HG02938 (cell line): ENCODE data around the gene ITGA11.

Experiments used
- ATAC-seq: cut with Tn5 transposase; IDR thresholded peaks from one replicate; pipeline ENCODE4 v1.9.1; 2021; ENCODE audit warnings: mild to moderate bottlenecking, moderate library complexity; ENCODE audit not compliant: unreplicated experiment

ITGA11 gene

GRCh38 chr15:68339481-68339880 lies 92.5 kb downstream of the ITGA11 start:
- ATAC-seq = no peak

DNA sequence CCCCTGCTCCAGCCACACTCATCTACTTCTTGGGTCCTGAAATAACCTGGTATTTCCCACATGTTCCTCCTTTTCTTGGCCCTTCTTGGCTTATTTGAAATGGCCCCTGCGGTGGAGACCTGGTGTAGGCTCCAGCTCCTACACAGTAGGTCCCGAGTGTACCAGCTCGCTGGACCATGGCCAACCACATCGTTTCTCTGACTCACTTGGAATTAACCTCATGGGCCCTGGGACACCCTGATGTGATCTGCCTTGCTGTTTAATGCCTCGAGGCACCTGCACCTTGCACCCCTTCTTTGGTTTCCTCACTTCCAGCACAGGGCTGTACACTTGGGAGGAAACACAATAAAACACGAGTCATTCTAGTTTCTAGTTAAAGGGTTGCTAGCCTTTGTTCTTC lies 94.1 kb downstream of the ITGA11 start:
- ATAC-seq = no peak

- ATAC-seq = no peak
These were observed 95.4 kb downstream of the ITGA11 start for GRCh38 chr15:68336516-68336915.

- ATAC-seq = no peak
These were observed 96.3 kb downstream of the ITGA11 start for GRCh38 chr15:68335655-68336054.

- no peak for ATAC-seq
These were observed 96.7 kb downstream of the ITGA11 start for GRCh38 chr15:68335251-68335650.

- ATAC-seq = no peak
These were observed 97.3 kb downstream of the ITGA11 start for GRCh38 chr15:68334661-68335124.

- no peak for ATAC-seq
These were observed 98.0 kb downstream of the ITGA11 start for GRCh38 chr15:68333775-68334470.

DNA sequence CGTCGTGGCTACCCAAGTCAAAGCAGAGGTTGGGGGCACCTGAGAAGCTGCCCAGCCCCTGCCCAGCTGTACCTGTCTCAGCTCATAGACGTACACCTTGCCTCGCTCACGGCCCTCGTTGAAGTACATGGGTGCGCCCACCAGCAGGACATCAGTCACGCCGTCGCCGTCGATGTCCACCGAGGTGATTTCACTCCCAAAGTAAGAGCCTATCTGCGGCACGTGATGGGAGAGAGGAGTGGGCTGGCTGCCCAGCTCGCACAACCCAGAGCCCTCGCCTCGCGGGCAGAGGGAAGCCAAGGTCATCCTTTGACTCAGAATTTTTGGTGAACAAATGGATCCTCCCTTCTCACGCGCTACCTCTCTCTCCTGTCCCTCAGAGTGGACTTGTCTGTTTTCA lies 99.7 kb downstream of the ITGA11 start:
- ATAC-seq = no peak

- ATAC-seq = no peak
These were observed 101.1 kb downstream of the ITGA11 start for GRCh38 chr15:68330901-68331300.

GRCh38 chr15:68330416-68330815 lies 101.5 kb downstream of the ITGA11 start:
- ATAC-seq = no peak

- ATAC-seq = no peak
These were observed 103.0 kb downstream of the ITGA11 start for GRCh38 chr15:68328964-68329363.

GRCh38 chr15:68328443-68328842 lies 103.5 kb downstream of the ITGA11 start:
- ATAC-seq = no peak

- ATAC-seq = no peak
These were observed 105.1 kb downstream of the ITGA11 start for GRCh38 chr15:68326711-68327354.

- ATAC-seq = no peak
These were observed 106.2 kb downstream of the ITGA11 start for GRCh38 chr15:68325726-68326125.

GRCh38 chr15:68322796-68323195 lies 109.2 kb downstream of the ITGA11 start:
- no peak for ATAC-seq

GRCh38 chr15:68321229-68321628 lies 110.7 kb downstream of the ITGA11 start:
- ATAC-seq = no peak

DNA sequence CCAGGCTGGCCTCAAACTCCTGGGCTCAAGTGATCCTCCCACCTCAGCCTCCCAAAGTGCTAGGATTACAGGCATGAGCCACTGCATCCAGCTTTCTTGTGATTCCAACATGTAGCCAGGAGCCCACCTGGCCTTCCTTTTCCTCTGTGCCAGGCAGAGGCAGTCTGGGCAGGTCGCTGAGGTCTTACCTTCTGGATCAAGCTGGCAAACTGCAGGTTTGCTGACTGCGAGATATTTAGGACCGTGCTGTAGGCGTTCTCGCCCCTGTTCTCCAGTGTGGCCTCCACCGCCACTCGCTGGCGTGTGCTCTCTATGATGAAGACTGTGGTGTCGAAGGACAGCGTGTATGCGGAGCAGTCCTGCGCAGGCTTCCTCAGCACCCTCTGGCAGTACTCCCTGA lies 112.0 kb downstream of the ITGA11 start:
- no peak for ATAC-seq

- no peak for ATAC-seq
These were observed 112.7 kb downstream of the ITGA11 start for GRCh38 chr15:68318931-68319909.

DNA sequence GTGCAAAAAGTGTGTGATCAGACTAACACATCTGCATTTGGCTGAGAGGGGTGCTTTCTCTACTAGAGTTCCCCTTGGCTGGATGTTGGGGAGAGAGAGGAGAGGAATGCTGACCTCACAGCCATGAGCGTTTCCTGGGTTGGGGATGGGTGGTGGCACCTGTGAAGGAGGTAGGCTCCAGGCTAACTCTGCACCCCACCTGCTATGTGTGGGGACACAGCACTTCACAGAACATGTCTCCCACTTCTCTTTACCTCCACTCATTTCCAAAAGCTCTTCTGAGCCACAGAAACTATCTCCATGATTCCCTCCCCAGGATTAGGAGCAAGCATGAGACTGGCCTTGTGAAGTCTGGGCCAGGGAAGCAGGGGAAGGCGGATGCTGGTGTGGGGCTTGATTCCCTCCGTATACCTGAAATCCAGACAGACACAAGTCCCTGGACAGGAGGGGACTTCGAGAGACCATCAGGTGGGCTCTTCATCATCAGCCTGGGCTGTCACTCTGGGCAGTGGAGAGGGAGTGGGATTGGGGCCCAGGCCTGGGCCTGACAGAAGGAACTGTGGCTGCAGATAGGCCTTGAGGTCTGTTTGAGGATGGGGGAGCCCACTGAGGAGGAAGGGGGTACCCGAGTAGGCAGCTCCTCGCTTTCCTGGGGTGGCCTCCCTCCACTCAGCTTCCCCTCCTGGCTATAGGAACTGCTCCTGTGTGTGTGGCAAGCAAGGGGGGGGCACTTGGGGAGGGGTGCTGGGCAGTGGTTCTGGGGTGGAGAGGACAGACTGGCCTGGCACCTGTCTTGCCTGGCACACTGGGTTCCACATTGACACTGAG lies 113.7 kb downstream of the ITGA11 start:
- ATAC-seq = no peak

- no peak for ATAC-seq
These were observed 114.5 kb downstream of the ITGA11 start for GRCh38 chr15:68317281-68318007.
